HG03025 (cell line): ENCODE data around the gene ANKS1B.

Experiments
- ATAC-seq: cut with Tn5 transposase; IDR thresholded peaks from one replicate; pipeline ENCODE4 v1.9.1; 2021; ENCODE audit warnings: mild to moderate bottlenecking, moderate library complexity; ENCODE audit not compliant: unreplicated experiment, low FRiP score

Gene ANKS1B

GRCh38 chr12:99498756-99499155, 486.0 kb downstream of the ANKS1B start:
- no peak for ATAC-seq

- ATAC-seq: no peak
Observed at GRCh38 chr12:99495799-99496198, 488.9 kb downstream of the ANKS1B start.

- ATAC-seq: no peak
Observed at GRCh38 chr12:99493197-99493596, 491.5 kb downstream of the ANKS1B start.

GRCh38 chr12:99486277-99486676, 498.5 kb downstream of the ANKS1B start:
- ATAC-seq: no peak

GRCh38 chr12:99479149-99479548, 505.6 kb downstream of the ANKS1B start:
- no peak for ATAC-seq

- no peak for ATAC-seq
Observed at GRCh38 chr12:99476956-99477355, 507.8 kb downstream of the ANKS1B start.

GRCh38 chr12:99455350-99456035, 529.2 kb downstream of the ANKS1B start:
- peak; percentile 21 for ATAC-seq

GRCh38 chr12:99454539-99455172, 530.1 kb downstream of the ANKS1B start:
- ATAC-seq: peak; percentile 26

GRCh38 chr12:99453836-99454538, 530.7 kb downstream of the ANKS1B start:
- ATAC-seq: peak; percentile 42

- no peak for ATAC-seq
Observed at GRCh38 chr12:99450036-99450630, 534.6 kb downstream of the ANKS1B start.

- no peak for ATAC-seq
Observed at GRCh38 chr12:99444859-99445316, 539.8 kb downstream of the ANKS1B start.

GRCh38 chr12:99442758-99443157, 542.0 kb downstream of the ANKS1B start:
- ATAC-seq: no peak

GRCh38 chr12:99439399-99439798, 545.3 kb downstream of the ANKS1B start:
- ATAC-seq: no peak

GRCh38 chr12:99436584-99436983, 548.2 kb downstream of the ANKS1B start:
- peak; percentile 95 for ATAC-seq

- ATAC-seq: no peak
Observed at GRCh38 chr12:99435095-99435791, 549.5 kb downstream of the ANKS1B start.

GRCh38 chr12:99433155-99433554, 551.6 kb downstream of the ANKS1B start:
- no peak for ATAC-seq

GRCh38 chr12:99431203-99431602, 553.5 kb downstream of the ANKS1B start:
- ATAC-seq: no peak

- peak; percentile 75 for ATAC-seq
Observed at GRCh38 chr12:99427104-99427503, 557.6 kb downstream of the ANKS1B start.

GRCh38 chr12:99418379-99418778, 566.4 kb downstream of the ANKS1B start:
- ATAC-seq: no peak

GRCh38 chr12:99413751-99414150, 571.0 kb downstream of the ANKS1B start:
- ATAC-seq: no peak

GRCh38 chr12:99393763-99394162, 591.0 kb downstream of the ANKS1B start:
- ATAC-seq: no peak
